ENCODE measurements around the gene SPRR3.

GRCh38 chr1:152960452-152961044 is 41.0 kb upstream of the SPRR3 start:
- TF ChIP-seq EP300 (IDR thresholded peaks at IDR 0.05), result no peak
- TF ChIP-seq CTCF (IDR thresholded peaks at IDR 0.05), result no peak
- no peak for TF ChIP-seq POLR2A (IDR thresholded peaks at IDR 0.05)
